ENCODE data around the gene CACNA2D3. TPM values are rescaled to one million over a fixed set of nuclear protein-coding genes. Genes with fewer than 3 reads are reported as not detected.

CACNA2D3 gene
- total RNA-seq, 6 donors from 2014 or later: 2.9 to 16.8 (median 4.9) TPM

GRCh38 chr3:54905261-54905888 is 783.0 kb downstream of the CACNA2D3 start:
- Histone ChIP-seq H3K4me1 (no peaks in the 10 kb centered on the region), H3K27ac (no peak overlapping the region), H3K27me3 (no peaks in the 10 kb centered on the region), H3K4me3 (no peak overlapping the region), H3K36me3 (no peaks in the 10 kb centered on the region), H3K9me3 (no peaks in the 10 kb centered on the region)
- TF ChIP-seq POLR2A (IDR thresholded peaks at IDR 0.05): no peak
- ATAC-seq (ENCODE audit: low FRiP score in 2 of 2) (no peak), DNase-seq (no peak)
- WGBS, 2 donors: 56 to 88% methylated on average over 2 of the region's 2 CpGs

DNA sequence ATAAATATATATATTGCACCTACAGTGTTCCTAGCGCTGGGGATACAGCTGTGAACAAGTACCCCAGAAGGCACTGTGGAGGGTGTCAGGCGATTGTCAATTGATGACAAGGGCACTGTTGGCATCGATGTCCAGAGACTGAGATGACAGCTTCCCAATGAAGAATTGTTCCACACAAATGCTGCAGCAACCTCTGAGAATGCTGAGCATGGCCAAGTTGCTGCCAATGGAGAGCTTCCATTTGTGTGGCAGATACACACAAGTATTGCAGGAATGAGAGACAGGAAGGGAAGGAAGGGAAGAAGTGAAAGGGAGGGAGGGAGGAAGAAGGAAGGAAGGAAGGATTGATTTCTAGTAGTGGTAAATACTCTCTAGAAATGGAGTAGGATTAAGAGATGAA is 783.6 kb downstream of the CACNA2D3 start:
- H3K36me3 ChIP-seq: no peaks in the 10 kb centered on the region
- TF ChIP-seq EP300 (IDR thresholded peaks at IDR 0.05): no peak
- TF ChIP-seq POLR2AphosphoS5 (IDR thresholded peaks at IDR 0.05): no peak
- no peak for TF ChIP-seq POLR2A (IDR thresholded peaks at IDR 0.05)
- TF ChIP-seq, protein P1, sequence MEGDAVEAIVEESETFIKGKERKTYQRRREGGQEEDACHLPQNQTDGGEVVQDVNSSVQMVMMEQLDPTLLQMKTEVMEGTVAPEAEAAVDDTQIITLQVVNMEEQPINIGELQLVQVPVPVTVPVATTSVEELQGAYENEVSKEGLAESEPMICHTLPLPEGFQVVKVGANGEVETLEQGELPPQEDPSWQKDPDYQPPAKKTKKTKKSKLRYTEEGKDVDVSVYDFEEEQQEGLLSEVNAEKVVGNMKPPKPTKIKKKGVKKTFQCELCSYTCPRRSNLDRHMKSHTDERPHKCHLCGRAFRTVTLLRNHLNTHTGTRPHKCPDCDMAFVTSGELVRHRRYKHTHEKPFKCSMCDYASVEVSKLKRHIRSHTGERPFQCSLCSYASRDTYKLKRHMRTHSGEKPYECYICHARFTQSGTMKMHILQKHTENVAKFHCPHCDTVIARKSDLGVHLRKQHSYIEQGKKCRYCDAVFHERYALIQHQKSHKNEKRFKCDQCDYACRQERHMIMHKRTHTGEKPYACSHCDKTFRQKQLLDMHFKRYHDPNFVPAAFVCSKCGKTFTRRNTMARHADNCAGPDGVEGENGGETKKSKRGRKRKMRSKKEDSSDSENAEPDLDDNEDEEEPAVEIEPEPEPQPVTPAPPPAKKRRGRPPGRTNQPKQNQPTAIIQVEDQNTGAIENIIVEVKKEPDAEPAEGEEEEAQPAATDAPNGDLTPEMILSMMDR (IDR thresholded peaks at IDR 0.05): no peak
- H3K27me3 ChIP-seq: no peaks in the 10 kb centered on the region
- no peak overlapping the region for H3K4me3 ChIP-seq
- WGBS, 2 donors: 85 to 92% methylated on average over 3 of the region's 3 CpGs
- H3K27ac ChIP-seq: no peak overlapping the region
- no peak for ATAC-seq (ENCODE audit: low FRiP score in 2 of 2)
- DNase-seq: no peak
- H3K9me3 ChIP-seq: no peaks in the 10 kb centered on the region
- H3K4me1 ChIP-seq: no peaks in the 10 kb centered on the region

GRCh38 chr3:54906763-54907162 is 784.4 kb downstream of the CACNA2D3 start:
- Histone ChIP-seq H3K9me3 (no peaks in the 10 kb centered on the region), H3K36me3 (no peaks in the 10 kb centered on the region), H3K27ac (no peak overlapping the region), H3K27me3 (no peaks in the 10 kb centered on the region), H3K4me3 (no peak overlapping the region), H3K4me1 (no peaks in the 10 kb centered on the region)
- ATAC-seq (ENCODE audit: low FRiP score in 2 of 2): no peak
- no peak for DNase-seq
- WGBS, 2 donors: 94 to 96% methylated on average over 2 of the region's 2 CpGs
- TF ChIP-seq POLR2A (IDR thresholded peaks at IDR 0.05) (no peak), POLR2AphosphoS5 (IDR thresholded peaks at IDR 0.05) (no peak), EP300 (IDR thresholded peaks at IDR 0.05) (no peak)
- TF ChIP-seq, protein P1 (IDR thresholded peaks at IDR 0.05): no peak

- WGBS, 2 donors: 94 to 96% methylated on average over 2 of the region's 2 CpGs
These were observed 786.8 kb downstream of the CACNA2D3 start for GRCh38 chr3:54909191-54909590.

DNA sequence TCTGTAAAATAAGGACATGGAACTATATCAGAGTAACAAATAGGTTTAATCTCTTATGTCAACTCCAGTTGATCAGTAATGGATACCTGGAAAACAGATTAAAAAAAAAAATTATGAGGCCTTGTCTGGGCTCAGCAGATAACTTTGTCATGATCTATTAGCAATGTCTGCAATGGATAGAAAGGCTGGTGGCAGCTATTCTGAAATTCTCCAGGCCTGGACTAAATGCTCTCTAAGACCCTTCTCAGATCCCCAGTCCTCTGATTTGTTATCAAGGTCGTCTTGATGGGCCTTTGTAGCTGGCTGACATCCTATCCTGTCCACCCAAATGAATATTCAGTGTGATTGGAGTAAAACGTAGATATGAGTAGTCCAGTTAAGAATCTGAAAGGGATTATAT is 791.8 kb downstream of the CACNA2D3 start:
- no peaks in the 10 kb centered on the region for H3K9me3 ChIP-seq
- no peak for ATAC-seq (ENCODE audit: low FRiP score in 2 of 2)
- 63 to 68% methylated on average over 2 of the region's 2 CpGs for WGBS, 2 donors
- no peaks in the 10 kb centered on the region for H3K27me3 ChIP-seq
- TF ChIP-seq, protein P1 (IDR thresholded peaks at IDR 0.05): no peak
- no peak for TF ChIP-seq EP300 (IDR thresholded peaks at IDR 0.05)
- TF ChIP-seq POLR2A (IDR thresholded peaks at IDR 0.05): no peak
- TF ChIP-seq POLR2AphosphoS5 (IDR thresholded peaks at IDR 0.05): no peak
- no peaks in the 10 kb centered on the region for H3K36me3 ChIP-seq
- no peaks in the 10 kb centered on the region for H3K4me1 ChIP-seq
- no peak for DNase-seq
- H3K27ac ChIP-seq: no peak overlapping the region
- no peak overlapping the region for H3K4me3 ChIP-seq

More at GRCh38 chr3:54909191-54909590, 786.8 kb downstream of the CACNA2D3 start:
- H3K9me3 ChIP-seq: no peaks in the 10 kb centered on the region
- DNase-seq (no peak), ATAC-seq (ENCODE audit: low FRiP score in 2 of 2) (no peak)
- H3K27me3 ChIP-seq: no peaks in the 10 kb centered on the region
- H3K4me3 ChIP-seq: no peak overlapping the region
- no peaks in the 10 kb centered on the region for H3K36me3 ChIP-seq
- TF ChIP-seq POLR2AphosphoS5 (IDR thresholded peaks at IDR 0.05) (no peak), POLR2A (IDR thresholded peaks at IDR 0.05) (no peak), EP300 (IDR thresholded peaks at IDR 0.05) (no peak)
- TF ChIP-seq, protein P1 (IDR thresholded peaks at IDR 0.05): no peak
- H3K27ac ChIP-seq: no peak overlapping the region
- H3K4me1 ChIP-seq: no peaks in the 10 kb centered on the region

Measured in upper lobe of left lung (tissue), 6 donors.